GM23248 (cell line): ENCODE measurements around the gene SAMD14. TPM values are rescaled to one million over a fixed set of nuclear protein-coding genes. Genes with fewer than 3 reads are reported as not detected.

Source experiments
- DNase-seq: peaks from one replicate; pipeline ENCODE4 v3.0.0-alpha.2; 2015
- H2AFZ ChIP-seq: fragments of 200-600 bp; sonication (generic); 2 replicates; pipeline ENCODE4 v1.6.1; 2016; ENCODE audit warnings: antibody characterized with exemption
- H3F3A ChIP-seq: fragments of 200-600 bp; sonication (generic); 2 replicates; pipeline ENCODE4 v1.6.1; 2016; ENCODE audit warnings: mild to moderate bottlenecking, antibody characterized with exemption, mixed run types; ENCODE audit not compliant: insufficient read depth
- H3K27ac ChIP-seq: fragments of 200-600 bp; sonication (generic); 2 replicates; pipeline ENCODE4 v1.5.1; 2016; ENCODE audit warnings: mild to moderate bottlenecking
- H3K27me3 ChIP-seq: fragments of 200-600 bp; sonication (generic); replicated peaks from 2 replicates; pipeline ENCODE4 v1.6.1; 2016; ENCODE audit warnings: mild to moderate bottlenecking; ENCODE audit not compliant: insufficient read depth
- H3K36me3 ChIP-seq: fragments of 200-600 bp; sonication (generic); 2 replicates; pipeline ENCODE4 v1.6.1; 2016; ENCODE audit warnings: low read depth, mild to moderate bottlenecking
- H3K4me1 ChIP-seq: fragments of 200-600 bp; sonication (generic); 2 replicates; pipeline ENCODE4 v1.6.1; 2016; ENCODE audit warnings: mild to moderate bottlenecking; ENCODE audit not compliant: insufficient read depth
- H3K4me2 ChIP-seq: fragments of 200-600 bp; sonication (generic); one replicate; pipeline ENCODE4 v1.6.1; 2016; ENCODE audit warnings: mild to moderate bottlenecking; ENCODE audit not compliant: unreplicated experiment
- H3K4me3 ChIP-seq: fragments of 200-600 bp; sonication (generic); 2 replicates; pipeline ENCODE4 v1.5.1; 2016; ENCODE audit warnings: mild to moderate bottlenecking
- H3K79me2 ChIP-seq: fragments of 200-600 bp; sonication (generic); 2 replicates; pipeline ENCODE4 v1.6.1; 2016; ENCODE audit warnings: mild to moderate bottlenecking; ENCODE audit not compliant: insufficient read depth
- H3K9ac ChIP-seq: fragments of 200-600 bp; sonication (generic); 2 replicates; pipeline ENCODE4 v1.6.1; 2016; ENCODE audit warnings: mild to moderate bottlenecking
- H3K9me2 ChIP-seq: fragments of 200-600 bp; sonication (generic); 2 replicates; pipeline ENCODE4 v1.6.1; 2016; ENCODE audit warnings: mixed run types, mild to moderate bottlenecking, moderate library complexity; ENCODE audit not compliant: insufficient read depth
- H3K9me3 ChIP-seq: fragments of 200-600 bp; sonication (generic); one replicate; pipeline ENCODE4 v1.6.1; 2017; ENCODE audit warnings: low read depth
- H4K20me1 ChIP-seq: fragments of 200-600 bp; sonication (generic); 2 replicates; pipeline ENCODE4 v1.6.0; 2016; ENCODE audit not compliant: insufficient read depth
- EZH2 ChIP-seq: fragments of 200-600 bp; sonication (generic); IDR thresholded peaks from 2 replicates; pipeline ENCODE4 v1.6.1; 2018; ENCODE audit warnings: antibody characterized with exemption, mild to moderate bottlenecking; ENCODE audit not compliant: insufficient read depth, poor library complexity, severe bottlenecking
- EZH2phosphoT487 ChIP-seq: fragments of 200-600 bp; sonication (generic); IDR thresholded peaks from 2 replicates; pipeline ENCODE4 v1.6.1; 2018; ENCODE audit warnings: antibody characterized with exemption, moderate library complexity, mild to moderate bottlenecking, low read depth; ENCODE audit not compliant: insufficient read depth
- WGBS, 2 experiments: methylation state at CpG; one replicate each; pipeline ENCODE4 v1.1.6; 2015 to 2017; ENCODE audit warnings: low lambda C conversion rate in 2 of 2, low coverage in 1 of 2; ENCODE audit errors: missing lambda C conversion rate in 2 of 2; 5-methylcytosine and 5-hydroxymethylcytosine counted together
- in situ Hi-C: fragments of 300-500 bp; cut with MboI; formaldehyde crosslinking; loops from 2 replicates; pipeline ENCODE4 v1.15.0; 2020
- polyA plus RNA-seq: library from polyadenylated mRNA; unstranded; fragments of >200 nt; fragmentation: Nextera tagmentation; extraction: Ambion mirVana; gene quantifications from 2 replicates; pipeline ENCODE4 v1.2.1, GENCODE V29; 2016
- total RNA-seq: library from RNA; depleted of rRNA; stranded (reverse); fragments of >200 nt; shearing (Covaris generic); gene quantifications from 2 replicates; pipeline ENCODE4 v1.2.3, GENCODE V29; 2014

Gene SAMD14
- total and polyA plus RNA-seq, 2 experiments from 2014 or later: 1.3 to 3.0 TPM

- in situ Hi-C loops: no loop called here
- no peaks in the 10 kb centered on the region for H3K79me2 ChIP-seq
- no peaks in the 10 kb centered on the region for H4K20me1 ChIP-seq
- no peak overlapping the region for H3K27ac ChIP-seq
- H3K9me3 ChIP-seq: no peaks in the 10 kb centered on the region
- H3K36me3 ChIP-seq: no peaks in the 10 kb centered on the region
- DNase-seq: no peak
- no peak for TF ChIP-seq EZH2phosphoT487
- no peak for TF ChIP-seq EZH2
- H3K4me3 ChIP-seq: no peak overlapping the region
- no peak overlapping the region for H3K4me2 ChIP-seq
- peaks cover 8% of the 10 kb centered on the region for H3K4me1 ChIP-seq
- H2AFZ ChIP-seq: no peak overlapping the region
- H3K27me3 ChIP-seq: no peaks in the 10 kb centered on the region
- no peaks in the 10 kb centered on the region for H3K9me2 ChIP-seq
- WGBS, 2 experiments: 81 to 92% methylated on average over 17 to 19 of the region's 19 CpGs
- peaks cover 5% of the 10 kb centered on the region for H3F3A ChIP-seq
- H3K9ac ChIP-seq: no peak overlapping the region
Measured at GRCh38 chr17:50110591-50111349, 19.2 kb downstream of the SAMD14 start.

GRCh38 chr17:50109785-50110184, 20.2 kb downstream of the SAMD14 start:
- Histone ChIP-seq H3K79me2 (no peaks in the 10 kb centered on the region), H3K27ac (no peak overlapping the region), H3K9ac (no peak overlapping the region), H3K9me2 (no peaks in the 10 kb centered on the region), H3K4me3 (no peak overlapping the region), H3K9me3 (no peaks in the 10 kb centered on the region), H2AFZ (no peak overlapping the region), H3K27me3 (no peaks in the 10 kb centered on the region), H3K4me2 (no peak overlapping the region), H4K20me1 (no peaks in the 10 kb centered on the region), H3K36me3 (no peaks in the 10 kb centered on the region), H3K4me1 (peaks cover 8% of the 10 kb centered on the region), H3F3A (peaks cover 5% of the 10 kb centered on the region)
- TF ChIP-seq EZH2 (no peak), EZH2phosphoT487 (no peak)
- WGBS, 2 experiments: 84 to 85% methylated on average over 19 of the region's 19 CpGs
- in situ Hi-C loops: no loop called here
- DNase-seq: no peak

GRCh38 chr17:50109207-50109606, 20.8 kb downstream of the SAMD14 start:
- DNase-seq: no peak
- Histone ChIP-seq H3K4me2 (no peak overlapping the region), H3K79me2 (no peaks in the 10 kb centered on the region), H3K27me3 (no peaks in the 10 kb centered on the region), H3K27ac (no peak overlapping the region), H3K4me3 (no peak overlapping the region), H3K36me3 (no peaks in the 10 kb centered on the region), H3K4me1 (peaks cover 8% of the 10 kb centered on the region), H4K20me1 (no peaks in the 10 kb centered on the region), H3K9me2 (no peaks in the 10 kb centered on the region), H2AFZ (no peak overlapping the region), H3K9me3 (no peaks in the 10 kb centered on the region), H3F3A (peaks cover 5% of the 10 kb centered on the region), H3K9ac (no peak overlapping the region)
- WGBS, 2 experiments: 89 to 90% methylated on average over 7 of the region's 7 CpGs
- in situ Hi-C loops: no loop called here
- no peak for TF ChIP-seq EZH2
- no peak for TF ChIP-seq EZH2phosphoT487

- no peak overlapping the region for H3K9ac ChIP-seq
- DNase-seq: no peak
- H2AFZ ChIP-seq: no peak overlapping the region
Measured at GRCh38 chr17:50108556-50108955, 21.4 kb downstream of the SAMD14 start.

More at GRCh38 chr17:50108556-50108955, 21.4 kb downstream of the SAMD14 start:
- in situ Hi-C loops: no loop called here
- H3K9me2 ChIP-seq: no peaks in the 10 kb centered on the region
- H3K4me3 ChIP-seq: no peak overlapping the region
- H4K20me1 ChIP-seq: no peaks in the 10 kb centered on the region
- H3F3A ChIP-seq: peaks cover 5% of the 10 kb centered on the region
- H3K4me1 ChIP-seq: peaks cover 8% of the 10 kb centered on the region
- H3K36me3 ChIP-seq: no peaks in the 10 kb centered on the region
- no peak overlapping the region for H3K27ac ChIP-seq
- H3K9me3 ChIP-seq: no peaks in the 10 kb centered on the region
- TF ChIP-seq EZH2phosphoT487 (no peak), EZH2 (no peak)
- no peak overlapping the region for H3K4me2 ChIP-seq
- WGBS, 2 experiments: 82 to 86% methylated on average over 5 to 9 of the region's 9 CpGs
- H3K27me3 ChIP-seq: no peaks in the 10 kb centered on the region
- no peaks in the 10 kb centered on the region for H3K79me2 ChIP-seq
